ENCODE results near the gene ONECUT1. TPM values are rescaled to one million over a fixed set of nuclear protein-coding genes. Genes with fewer than 3 reads are reported as not detected.

Gene ONECUT1
- total RNA-seq, 4 donors from 2014 or later = 0.29 TPM; not detected in 3

DNA sequence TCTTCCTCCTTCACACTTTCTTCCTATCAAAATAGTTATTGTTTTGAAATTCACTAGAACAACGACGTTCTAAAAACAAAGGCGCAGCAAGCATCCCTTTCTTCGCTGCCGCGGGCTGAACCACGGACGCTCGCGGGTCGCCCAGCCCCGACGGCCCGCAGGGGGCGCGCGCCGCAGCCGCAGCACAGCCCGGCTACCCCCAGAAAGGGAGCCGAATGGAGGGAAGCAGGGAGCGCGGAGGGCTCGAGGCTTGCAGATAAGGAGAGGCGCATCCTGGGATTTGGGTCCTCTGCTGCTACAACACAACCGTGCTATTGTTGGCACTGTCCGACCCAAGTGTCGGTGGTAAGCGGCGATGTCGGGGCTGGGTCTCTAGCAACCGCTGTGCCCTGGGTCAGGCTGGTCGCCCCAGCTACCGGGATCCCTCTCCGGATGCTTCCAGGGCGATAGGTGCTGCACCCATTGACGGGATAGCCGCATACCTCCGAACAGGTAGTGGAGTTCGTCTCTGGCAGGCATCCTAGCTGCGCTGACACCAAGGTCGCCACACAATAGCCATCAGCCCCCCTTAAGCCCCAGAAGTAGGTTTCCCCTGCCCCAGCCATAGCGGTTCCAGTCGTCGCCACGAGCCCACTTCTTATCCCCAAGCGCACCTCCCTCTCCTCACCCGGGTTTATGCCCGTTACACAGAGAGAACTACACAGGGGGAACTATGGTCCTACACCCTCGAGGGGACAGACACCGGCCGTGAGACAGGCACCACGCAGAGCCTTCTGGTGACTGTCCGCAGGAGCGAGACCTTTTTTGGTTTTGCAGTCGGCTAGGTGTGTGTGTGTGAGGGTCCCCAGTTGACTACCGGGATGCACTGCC lies 6.0 kb downstream of the ONECUT1 start:
- WGBS = 3% methylated on average over 36 of the region's 57 CpGs
- peak in 1 of 2 donors; percentile 57 for DNase-seq (ENCODE audit: low spot score in 2 of 2)
- peaks cover 95% of the 10 kb centered on the region for H3K27me3 ChIP-seq

DNA sequence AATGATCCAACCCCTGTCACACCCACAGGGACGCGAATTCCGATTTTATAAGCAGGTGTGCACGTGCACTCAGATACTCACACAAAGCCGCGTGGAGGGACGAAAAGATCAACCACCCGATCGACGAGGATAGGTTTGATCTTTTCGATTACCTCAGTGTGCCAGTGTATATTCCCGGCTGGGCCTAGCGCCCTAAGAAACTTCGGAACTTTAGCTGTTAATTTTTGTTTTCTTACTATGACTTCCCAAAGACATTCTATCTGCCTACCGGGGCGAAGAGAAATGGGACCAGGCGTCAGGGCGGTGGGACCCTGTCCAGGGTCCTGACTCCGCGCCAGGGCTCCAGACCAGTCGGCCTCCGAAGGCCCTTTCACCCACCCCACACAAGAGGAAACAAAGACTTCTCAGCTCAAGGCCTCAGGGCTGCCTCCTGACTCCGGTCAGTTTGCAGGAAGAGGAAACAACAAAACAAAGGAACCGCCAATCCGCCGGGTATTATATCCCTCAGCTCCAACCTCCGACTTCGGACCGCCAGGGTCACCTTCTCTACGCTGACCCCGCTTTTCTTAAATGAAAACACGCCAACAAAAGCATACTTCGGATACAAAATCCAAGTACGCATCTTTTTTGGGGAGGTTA lies 6.8 kb downstream of the ONECUT1 start:
- Histone ChIP-seq H3K4me1 (peaks cover 59% of the 10 kb centered on the region), H3K27me3 (peaks cover 95% of the 10 kb centered on the region), H3K4me3 (no peak overlapping the region), H3K36me3 (no peaks in the 10 kb centered on the region), H3K27ac (no peak overlapping the region), H3K9me3 (no peaks in the 10 kb centered on the region)
- no peak for DNase-seq (ENCODE audit: low spot score in 2 of 2)
- TF ChIP-seq CTCF (IDR thresholded peaks at IDR 0.05) (no peak), POLR2A (IDR thresholded peaks at IDR 0.05) (no peak), EP300 (IDR thresholded peaks at IDR 0.05) (no peak), POLR2AphosphoS5 (IDR thresholded peaks at IDR 0.05) (no peak)
- 11% methylated on average over 31 of the region's 34 CpGs for WGBS

More for the DNA sequence above, 6.0 kb downstream of the ONECUT1 start:
- H3K27ac ChIP-seq = no peak overlapping the region
- H3K36me3 ChIP-seq = no peaks in the 10 kb centered on the region
- H3K4me1 ChIP-seq = peaks cover 68% of the 10 kb centered on the region
- TF ChIP-seq POLR2A (IDR thresholded peaks at IDR 0.05) (no peak), EP300 (IDR thresholded peaks at IDR 0.05) (no peak), CTCF (IDR thresholded peaks at IDR 0.05) (peak in 1 of 2 donors; percentile 58), POLR2AphosphoS5 (IDR thresholded peaks at IDR 0.05) (no peak)
- H3K4me3 ChIP-seq = no peak overlapping the region
- no peaks in the 10 kb centered on the region for H3K9me3 ChIP-seq

- no peak for DNase-seq (ENCODE audit: low spot score in 2 of 2)
These were observed 7.6 kb downstream of the ONECUT1 start for GRCh38 chr15:52782514-52782913.

GRCh38 chr15:52780172-52780980 lies 9.8 kb downstream of the ONECUT1 start:
- TF ChIP-seq POLR2A (IDR thresholded peaks at IDR 0.05) (no peak), EP300 (IDR thresholded peaks at IDR 0.05) (no peak), CTCF (IDR thresholded peaks at IDR 0.05) (peak; percentile 77 to 83), POLR2AphosphoS5 (IDR thresholded peaks at IDR 0.05) (no peak)
- Histone ChIP-seq H3K27ac (no peak overlapping the region), H3K4me3 (peak overlapping the region; percentile 15), H3K4me1 (peaks cover 37% of the 10 kb centered on the region), H3K27me3 (peaks cover 84% of the 10 kb centered on the region), H3K9me3 (no peaks in the 10 kb centered on the region), H3K36me3 (no peaks in the 10 kb centered on the region)
- peak in 1 of 2 donors; percentile 64 for DNase-seq (ENCODE audit: low spot score in 2 of 2)
- 6% methylated on average over 18 of the region's 18 CpGs for WGBS

More at GRCh38 chr15:52782514-52782913, 7.6 kb downstream of the ONECUT1 start:
- Histone ChIP-seq H3K27me3 (peaks cover 88% of the 10 kb centered on the region), H3K4me1 (peaks cover 51% of the 10 kb centered on the region), H3K27ac (no peak overlapping the region), H3K36me3 (no peaks in the 10 kb centered on the region), H3K9me3 (no peaks in the 10 kb centered on the region), H3K4me3 (no peak overlapping the region)
- WGBS = 55% methylated on average over 1 of the region's 1 CpG
- no peak for TF ChIP-seq POLR2A (IDR thresholded peaks at IDR 0.05)
- TF ChIP-seq EP300 (IDR thresholded peaks at IDR 0.05) = no peak
- TF ChIP-seq CTCF (IDR thresholded peaks at IDR 0.05) = no peak
- no peak for TF ChIP-seq POLR2AphosphoS5 (IDR thresholded peaks at IDR 0.05)

Data from suprapubic skin (tissue), 4 donors.